SK-MEL-5 (cell line): ENCODE data around the gene KCNC2. TPM values are rescaled to one million over a fixed set of nuclear protein-coding genes. Genes with fewer than 3 reads are reported as not detected.

ENCODE experiments used
- total RNA-seq: library from RNA; depleted of rRNA; stranded (reverse); fragments of >200 nt; shearing (Covaris generic); gene quantifications from 2 replicates; pipeline ENCODE4 v1.2.3, GENCODE V29; 2014; rRNA removed

The KCNC2 gene
- total RNA-seq, 1 experiment from 2014 or later, result not detected

Other genes starting within 250 kb of the KCNC2 start
- gene CAPS2, start 120.5 kb upstream of the KCNC2 start, total RNA-seq, result 0.77 and 2.3 TPM in 2 replicates
- gene GLIPR1L1, start 124.8 kb upstream of the KCNC2 start, total RNA-seq, result not detected in 2 replicates
- gene GLIPR1L2, start 181.2 kb upstream of the KCNC2 start, total RNA-seq, result not detected in 2 replicates